Vagina (tissue), 2 donors: ENCODE data around the gene NOC3L.

ENCODE experiments used
- CTCF ChIP-seq, 3 experiments: fragments of 450-650 bp in 2 of 3; fragments of 200-600 bp in 1 of 3; sonication (generic) in 1 of 3; IDR thresholded peaks; one replicate each; pipeline ENCODE4 v1.5.1; 2017 to 2019; ENCODE audit warnings: antibody characterized with exemption in 3 of 3, mild to moderate bottlenecking in 2 of 3, moderate library complexity in 2 of 3
- POLR2A ChIP-seq, 2 donors: fragments of 450-650 bp; IDR thresholded peaks; one replicate each; pipeline ENCODE4 v1.6.1; 2017; ENCODE audit warnings: antibody characterized with exemption in 2 of 2, mild to moderate bottlenecking in 2 of 2, moderate library complexity in 2 of 2

DNA sequence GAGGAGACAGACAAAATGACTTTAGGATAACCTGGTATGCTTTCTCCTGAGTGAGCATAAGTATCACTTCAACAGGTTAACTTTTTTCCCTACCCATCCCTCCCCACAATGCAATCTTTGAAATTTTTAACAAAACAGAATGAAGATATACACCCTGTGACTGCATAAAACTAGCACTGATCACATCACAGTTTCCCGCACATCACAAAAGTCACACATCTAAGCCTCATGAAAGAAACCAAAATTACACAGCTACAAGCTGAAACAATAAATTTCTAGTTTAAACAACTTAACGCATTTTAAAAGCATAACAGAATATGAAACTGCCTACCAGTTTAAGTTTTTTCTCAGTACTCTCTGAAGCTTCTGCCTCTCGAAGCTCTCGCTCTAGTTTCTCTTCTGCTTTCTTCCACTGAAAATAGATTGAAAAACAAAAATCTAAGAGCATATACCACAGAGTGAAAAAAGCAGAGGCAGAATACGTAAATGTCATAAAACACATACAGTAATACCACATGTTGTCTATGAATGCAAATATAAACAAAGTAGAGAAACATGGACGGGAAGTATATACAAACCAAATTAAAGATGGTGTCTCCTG is 18.1 kb downstream of the NOC3L start:
- TF ChIP-seq CTCF (IDR thresholded peaks at IDR 0.05) (no peak), POLR2A (IDR thresholded peaks at IDR 0.05) (no peak)
